HG03342 (cell line): ENCODE measurements around the gene ENDOV.

Experiments used
- ATAC-seq: cut with Tn5 transposase; IDR thresholded peaks from one replicate; pipeline ENCODE4 v1.9.1; 2021; ENCODE audit warnings: mild to moderate bottlenecking, moderate library complexity; ENCODE audit not compliant: unreplicated experiment

The ENDOV gene

GRCh38 chr17:80480248-80480647 lies 65.3 kb downstream of the ENDOV start:
- ATAC-seq = no peak

DNA sequence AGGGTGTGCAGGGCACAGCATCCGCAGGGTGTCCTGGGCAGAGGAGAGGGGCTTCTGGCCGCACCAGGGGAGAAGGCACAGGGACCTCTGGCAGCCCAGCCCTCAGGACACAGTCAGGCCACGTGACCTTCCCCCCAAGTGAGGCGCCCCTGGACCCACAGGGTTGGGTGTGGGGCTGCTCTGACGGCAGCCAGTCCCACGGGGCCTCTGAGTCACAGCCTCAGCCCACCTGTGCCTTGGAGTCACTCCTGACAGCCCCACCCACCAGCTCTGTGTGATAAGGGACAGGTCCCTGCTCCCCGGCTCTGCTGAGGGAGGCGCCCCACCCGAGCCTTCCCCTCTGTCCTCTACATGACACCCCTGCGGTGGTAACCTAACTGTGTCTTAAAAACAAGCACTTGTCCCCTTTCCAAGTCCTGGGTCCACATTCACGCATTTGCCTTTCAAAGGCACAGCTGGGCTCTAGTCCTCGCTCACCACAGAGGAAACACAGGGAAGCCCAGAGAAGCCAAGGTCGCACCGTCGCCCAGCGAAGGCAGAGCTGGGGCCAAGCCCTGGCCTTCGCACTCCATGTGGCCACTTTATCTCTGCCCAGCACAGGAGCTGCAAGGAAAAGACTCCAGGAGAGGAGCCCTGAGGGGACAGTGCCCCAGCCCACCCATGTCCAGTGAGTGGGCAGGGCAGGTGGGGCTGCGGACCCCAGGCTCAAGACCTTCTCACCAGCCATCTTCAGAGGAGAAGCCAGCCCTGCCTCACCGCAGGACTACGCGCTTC lies 66.5 kb downstream of the ENDOV start:
- ATAC-seq = no peak

DNA sequence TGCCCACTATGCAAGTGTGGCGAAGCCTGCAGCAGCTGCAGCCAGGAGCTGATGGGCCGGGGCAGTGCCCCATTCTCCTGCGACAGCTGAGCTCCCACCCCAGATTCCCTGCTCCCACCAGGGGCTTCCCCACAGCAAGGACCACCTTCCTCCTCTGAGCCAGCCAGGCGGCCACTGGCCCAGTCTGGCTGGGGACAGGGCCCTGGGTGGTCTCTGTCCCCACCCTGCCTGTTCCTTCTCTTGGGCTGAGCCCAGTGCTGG lies 67.0 kb downstream of the ENDOV start:
- ATAC-seq = no peak

DNA sequence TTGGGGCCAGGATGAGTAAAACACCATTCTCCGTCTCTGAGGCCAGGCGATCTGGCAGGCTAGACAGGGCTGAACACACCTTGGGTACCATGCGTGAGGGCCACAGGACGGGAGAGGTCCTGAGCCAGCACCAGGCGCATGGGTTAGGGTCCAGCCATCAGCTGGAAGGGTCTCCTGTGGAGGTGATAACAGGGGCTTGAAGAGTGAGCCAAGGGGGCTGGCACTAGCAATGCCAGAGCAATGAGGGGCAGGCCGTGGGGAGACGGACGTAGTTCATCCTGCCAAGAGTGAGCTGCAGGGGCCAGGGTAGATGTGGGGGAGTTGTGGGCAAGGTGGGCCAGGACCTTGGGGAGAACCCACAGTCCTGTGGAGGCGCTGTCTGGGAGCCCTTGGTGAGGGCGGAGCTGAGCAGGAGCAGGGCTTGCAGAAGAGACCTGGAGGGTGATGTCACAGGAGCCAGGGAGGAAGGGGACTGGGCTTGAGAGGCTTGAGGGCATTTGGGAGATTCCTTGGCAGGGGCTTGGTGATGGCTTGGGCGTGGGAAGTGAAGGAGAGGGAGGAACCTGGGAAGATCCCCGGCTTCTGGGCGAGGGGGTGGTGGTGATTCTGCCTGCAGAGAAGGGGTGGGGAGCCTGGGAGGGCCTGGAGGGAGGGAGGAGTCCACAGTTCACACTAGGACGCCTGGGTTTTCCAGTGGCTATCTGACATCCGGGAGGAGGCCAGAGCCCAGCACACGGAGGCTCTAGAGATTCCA lies 67.8 kb downstream of the ENDOV start:
- ATAC-seq = no peak

DNA sequence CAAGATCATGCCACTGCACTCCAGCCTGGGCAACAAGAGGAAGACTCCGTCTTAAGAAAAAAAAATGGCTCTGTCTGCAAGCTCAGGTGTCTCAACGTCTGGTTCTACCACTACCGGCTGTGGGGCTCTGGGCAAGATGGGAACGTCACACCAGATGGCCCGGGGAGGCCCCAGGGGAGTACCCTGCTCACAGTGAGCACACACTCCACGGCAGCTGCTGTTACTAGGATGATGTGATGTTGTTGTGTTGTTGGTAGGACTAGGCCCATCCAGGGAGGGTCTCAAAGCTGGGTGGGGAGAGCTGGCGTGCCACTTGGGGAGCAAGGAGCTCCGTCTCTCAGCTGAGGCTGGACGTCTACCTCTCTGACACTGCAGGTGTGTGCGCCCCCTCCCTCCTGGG lies 70.9 kb downstream of the ENDOV start:
- ATAC-seq = no peak

DNA sequence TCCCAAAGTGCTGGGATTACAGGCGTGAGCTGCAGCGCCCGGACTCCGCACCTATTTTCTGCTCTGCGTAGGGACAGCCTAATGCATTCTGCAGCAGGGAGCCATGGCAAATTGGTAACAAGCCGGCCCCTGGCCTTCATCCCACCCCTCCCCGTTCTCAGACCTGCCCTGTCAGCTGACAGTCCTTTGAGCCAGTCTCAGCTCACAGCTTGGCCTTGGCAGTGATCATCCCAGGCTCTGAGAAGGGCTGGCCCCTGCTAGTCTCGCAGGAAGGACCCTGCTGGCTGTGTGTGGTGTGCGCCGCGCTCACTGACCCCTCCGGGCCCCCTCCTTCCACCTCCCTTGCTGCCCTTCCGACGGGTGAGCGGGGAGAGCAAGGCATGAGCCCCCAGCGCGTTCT lies 71.7 kb downstream of the ENDOV start:
- ATAC-seq = no peak

DNA sequence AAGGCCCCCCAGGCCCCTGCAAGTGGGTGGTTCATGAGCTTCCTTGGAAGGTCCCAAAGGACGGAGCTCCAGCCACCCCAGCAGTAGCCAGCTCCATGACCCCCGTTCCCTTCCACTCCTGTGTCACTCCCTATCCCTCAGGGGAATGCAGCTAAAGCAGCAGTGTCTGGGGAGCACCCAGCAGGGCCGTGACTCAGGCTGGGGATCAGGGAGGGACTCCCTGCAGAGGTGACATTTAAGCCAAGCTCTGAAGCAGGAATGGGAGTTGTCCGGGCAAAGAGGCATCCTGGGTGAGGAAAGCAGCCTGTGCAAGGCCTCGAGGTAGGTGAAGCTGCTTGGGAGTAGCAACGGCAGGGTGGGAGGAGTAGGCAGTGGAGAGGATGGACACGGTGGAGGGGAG lies 72.5 kb downstream of the ENDOV start:
- ATAC-seq = no peak
